H1 (cell line): Measurements from ENCODE around the gene CTXN1. TPM values are rescaled to one million over a fixed set of nuclear protein-coding genes. Genes with fewer than 3 reads are reported as not detected.

Experiments used
- CTCF ChIA-PET: fragments of 300-600 bp; sonication (Branson Sonifier 250); formaldehyde crosslinking; loops from one replicate; lab custom pipeline; 2021; ENCODE audit not compliant: partially characterized antibody; lab: Charles Lee
- POLR2A ChIA-PET: fragments of 300-600 bp; sonication (Branson Sonifier 250); formaldehyde crosslinking; loops from one replicate; lab custom pipeline; 2021; ENCODE audit warnings: inconsistent platforms; ENCODE audit not compliant: partially characterized antibody; lab: Charles Lee
- DNase-seq, 2 experiments: peaks; one replicate each; pipeline versions ENCODE4 v3.0.0 to v3.0.0-alpha.2; 2010 to 2022; ENCODE audit warnings: low spot score in 2 of 2, low read depth in 1 of 2, mixed read lengths in 1 of 2
- FAIRE-seq: peaks from 2 replicates; lab custom pipeline; 2011; peaks lifted over from hg19 to GRCh38; lab: Jason Lieb, UNC
- H2AFZ ChIP-seq: 2 replicates; pipeline ENCODE4 v1.8.1; 2012; ENCODE audit warnings: low read length, inconsistent platforms
- H2AK5ac ChIP-seq: 2 replicates; pipeline ENCODE4 v1.6.1; 2013; ENCODE audit warnings: low read depth, low read length
- H2BK120ac ChIP-seq: replicated peaks from 2 replicates; pipeline ENCODE3; 2013; ENCODE audit warnings: low read depth, low read length, inconsistent platforms
- H2BK12ac ChIP-seq: 2 replicates; pipeline ENCODE4 v1.6.1; 2013; ENCODE audit warnings: low read depth, low read length
- H2BK15ac ChIP-seq: 2 replicates; pipeline ENCODE4 v1.6.1; 2013; ENCODE audit warnings: low read length
- H2BK20ac ChIP-seq: 2 replicates; pipeline ENCODE4 v1.6.1; 2013; ENCODE audit warnings: low read length
- H2BK5ac ChIP-seq: 2 replicates; pipeline ENCODE4 v1.6.1; 2013; ENCODE audit warnings: low read depth, low read length
- H3K14ac ChIP-seq: 2 replicates; pipeline ENCODE4 v1.6.1; 2013; ENCODE audit warnings: inconsistent platforms; ENCODE audit not compliant: insufficient read length
- H3K18ac ChIP-seq: 2 replicates; pipeline ENCODE4 v1.6.1; 2013; ENCODE audit warnings: low read length; ENCODE audit errors: extremely low read depth
- H3K23ac ChIP-seq: 2 replicates; pipeline ENCODE4 v1.6.1; 2013; ENCODE audit warnings: inconsistent platforms; ENCODE audit not compliant: insufficient read length
- H3K23me2 ChIP-seq: 2 replicates; pipeline ENCODE4 v1.6.1; 2013; ENCODE audit warnings: low read depth, low read length
- H3K27ac ChIP-seq: 2 replicates; pipeline ENCODE4 v1.6.1; 2011; ENCODE audit warnings: low read depth, low read length, inconsistent platforms
- H3K27me3 ChIP-seq, 4 experiments: replicated peaks in 1 of 4; 1 replicate in 1 of 4; 2 replicates in 3 of 4; pipeline versions ENCODE4 v1.6.1 to v1.8.1; 2011 to 2013; ENCODE audit warnings: low read length in 3 of 4, mild to moderate bottlenecking in 3 of 4, inconsistent platforms in 2 of 4, mixed read lengths in 2 of 4, moderate library complexity in 1 of 4; ENCODE audit not compliant: control insufficient read depth in 3 of 4, insufficient read depth in 3 of 4; ENCODE audit errors: extremely low read depth in 1 of 4
- H3K36me3 ChIP-seq, 4 experiments: 2 replicates each; pipeline versions ENCODE4 v1.6.1 to v1.8.1; 2011 to 2013; ENCODE audit warnings: mild to moderate bottlenecking in 4 of 4, low read length in 3 of 4, moderate library complexity in 2 of 4, control low read depth in 1 of 4, inconsistent platforms in 1 of 4; ENCODE audit not compliant: insufficient read depth in 4 of 4, control insufficient read depth in 2 of 4
- H3K4ac ChIP-seq: replicated peaks from 2 replicates; pipeline ENCODE3; 2013; ENCODE audit warnings: low read length, low read depth, mixed read lengths, inconsistent platforms; ENCODE audit not compliant: insufficient read length
- H3K4me1 ChIP-seq, 4 experiments: replicated peaks in 1 of 4; 1 replicate in 1 of 4; 2 replicates in 3 of 4; pipeline versions ENCODE4 v1.6.1 to v1.8.1; 2011 to 2013; ENCODE audit warnings: low read length in 3 of 4, inconsistent platforms in 2 of 4, mixed read lengths in 1 of 4; ENCODE audit not compliant: insufficient read depth in 4 of 4, control insufficient read depth in 3 of 4
- H3K4me2 ChIP-seq, 2 experiments: 2 replicates each; pipeline versions ENCODE4 v1.6.1 to v1.8.1; 2011 to 2013; ENCODE audit warnings: low read depth in 2 of 2, low read length in 2 of 2, control low read depth in 1 of 2, inconsistent platforms in 1 of 2, mild to moderate bottlenecking in 1 of 2; ENCODE audit not compliant: insufficient read depth in 1 of 2
- H3K4me3 ChIP-seq, 4 experiments: fragments of 200-600, 300-600 bp in 1 of 4; sonication (generic), shearing (Covaris generic), sonication (Bioruptor Twin) in 1 of 4; 2 replicates each; pipeline versions ENCODE4 v1.5.1 to v1.8.1; 2011 to 2016; ENCODE audit warnings: low read length in 4 of 4, low read depth in 3 of 4, control low read depth in 2 of 4, inconsistent platforms in 2 of 4, mild to moderate bottlenecking in 2 of 4, mixed read lengths in 1 of 4, moderate library complexity in 1 of 4; ENCODE audit not compliant: insufficient read depth in 2 of 4; ENCODE audit errors: extremely low read depth in 1 of 4
- H3K56ac ChIP-seq: replicated peaks from 2 replicates; pipeline ENCODE3; 2013; ENCODE audit warnings: low read depth, mild to moderate bottlenecking, mixed read lengths, low read length, inconsistent platforms; ENCODE audit not compliant: insufficient read length
- H3K79me1 ChIP-seq: 2 replicates; pipeline ENCODE4 v1.6.1; 2013; ENCODE audit warnings: low read depth, low read length, control low read depth
- H3K79me2 ChIP-seq, 2 experiments: 2 replicates each; pipeline versions ENCODE4 v1.6.1 to v1.8.1; 2012 to 2013; ENCODE audit warnings: low read length in 2 of 2, mild to moderate bottlenecking in 2 of 2, inconsistent platforms in 1 of 2; ENCODE audit not compliant: insufficient read depth in 2 of 2, control insufficient read depth in 1 of 2
- H3K9ac ChIP-seq, 4 experiments: replicated peaks in 1 of 4; 1 replicate in 1 of 4; 2 replicates in 3 of 4; pipeline versions ENCODE4 v1.6.1 to v1.8.1; 2011 to 2013; ENCODE audit warnings: low read depth in 3 of 4, low read length in 3 of 4, control low read depth in 2 of 4, mild to moderate bottlenecking in 2 of 4, moderate library complexity in 2 of 4, inconsistent platforms in 1 of 4; ENCODE audit errors: extremely low read depth in 1 of 4
- H3K9me3 ChIP-seq, 2 experiments: 2 replicates each; pipeline versions ENCODE4 v1.6.1 to v1.8.1; 2012 to 2013; ENCODE audit warnings: mild to moderate bottlenecking in 2 of 2, moderate library complexity in 2 of 2, control low read depth in 1 of 2, inconsistent platforms in 1 of 2, low read depth in 1 of 2, low read length in 1 of 2, mixed read lengths in 1 of 2; ENCODE audit not compliant: insufficient read depth in 2 of 2
- H4K20me1 ChIP-seq, 2 experiments: replicated peaks in 1 of 2; 2 replicates each; pipeline versions ENCODE3 to v1.8.1; 2011 to 2013; ENCODE audit warnings: inconsistent platforms in 2 of 2, low read length in 2 of 2, mild to moderate bottlenecking in 1 of 2; ENCODE audit not compliant: insufficient read depth in 2 of 2, control insufficient read depth in 1 of 2
- H4K5ac ChIP-seq: 2 replicates; pipeline ENCODE4 v1.6.1; 2013; ENCODE audit warnings: low read length, low read depth, mixed read lengths, inconsistent platforms; ENCODE audit not compliant: insufficient read length
- H4K8ac ChIP-seq: 2 replicates; pipeline ENCODE4 v1.8.0; 2013; ENCODE audit warnings: mild to moderate bottlenecking, moderate library complexity, low read length, inconsistent platforms; ENCODE audit not compliant: insufficient read depth; ENCODE audit errors: extremely low read depth
- H4K91ac ChIP-seq: replicated peaks from 2 replicates; pipeline ENCODE3; 2013; ENCODE audit warnings: low read length, mixed read lengths, inconsistent platforms; ENCODE audit not compliant: insufficient read length
- MAFK ChIP-seq: IDR thresholded peaks from 2 replicates; pipeline ENCODE4 v1.6.1; 2012; ENCODE audit warnings: low read depth, mild to moderate bottlenecking, improper control_type of control experiment, low read length
- SIRT6 ChIP-seq: IDR thresholded peaks from one replicate; pipeline ENCODE4 v1.7.1; 2012; ENCODE audit warnings: low read length, inconsistent platforms
- YY1 ChIP-seq: IDR thresholded peaks from 2 replicates; pipeline ENCODE4 v1.6.1; 2011; ENCODE audit warnings: low read depth, mild to moderate bottlenecking, low read length
- WGBS, 2 experiments: shearing (Covaris generic) in 1 of 2; methylation state at CpG; one replicate each; pipeline versions ENCODE4 v1.1.6 to v1.1.7; 2013 to 2015; ENCODE audit warnings: low lambda C conversion rate in 2 of 2, mixed read lengths in 2 of 2, inconsistent platforms in 1 of 2, low coverage in 1 of 2, missing lambda C conversion rate in 1 of 2; ENCODE audit not compliant: insufficient replicate concordance in 2 of 2, insufficient coverage in 1 of 2, insufficient read length in 1 of 2; ENCODE audit errors: extremely low coverage in 1 of 2, missing lambda C conversion rate in 1 of 2; 5-methylcytosine and 5-hydroxymethylcytosine counted together
- polyA plus RNA-seq, 7 experiments: library from polyadenylated mRNA; depleted of rRNA in 3 of 7; stranded (reverse) in 5 of 7; unstranded in 2 of 7; fragments of >200 nt in 5 of 7; fragments of 200-250 nt in 2 of 7; gene quantifications; 1 replicate in 5 of 7; 2 replicates in 1 of 7; 4 replicates in 1 of 7; pipeline versions ENCODE4 v1.2.1 to v1.2.3, GENCODE V29; 2011 to 2013; ENCODE audit warnings: missing spikeins in 2 of 7, mixed read lengths in 2 of 7
- total RNA-seq: library from RNA; stranded (reverse); fragmentation: NEBNext Ultra II Directional; extraction: Animal tissue kit (Norgen Biotek cat#: 25700); gene quantifications from 2 replicates; pipeline ENCODE4 v1.2.1, GENCODE V29; 2021
- TF ChIP-seq, protein P1 (sequence below), 3 experiments: IDR thresholded peaks; 1 replicate in 2 of 3; 2 replicates in 1 of 3; pipeline versions ENCODE4 v1.5.1 to v1.6.1; 2011; ENCODE audit warnings: low read length in 3 of 3, mild to moderate bottlenecking in 3 of 3, inconsistent platforms in 2 of 3, low read depth in 1 of 3, moderate library complexity in 1 of 3; ENCODE audit not compliant: insufficient read depth in 1 of 3; ENCODE audit errors: control extremely low read depth in 1 of 3

CTXN1 gene
- total and polyA plus RNA-seq, 2 of the 8 experiments (the other 6 are each of a cell fraction or from before 2014, with no cell fraction given): 16.4 to 58.0 TPM

DNA sequence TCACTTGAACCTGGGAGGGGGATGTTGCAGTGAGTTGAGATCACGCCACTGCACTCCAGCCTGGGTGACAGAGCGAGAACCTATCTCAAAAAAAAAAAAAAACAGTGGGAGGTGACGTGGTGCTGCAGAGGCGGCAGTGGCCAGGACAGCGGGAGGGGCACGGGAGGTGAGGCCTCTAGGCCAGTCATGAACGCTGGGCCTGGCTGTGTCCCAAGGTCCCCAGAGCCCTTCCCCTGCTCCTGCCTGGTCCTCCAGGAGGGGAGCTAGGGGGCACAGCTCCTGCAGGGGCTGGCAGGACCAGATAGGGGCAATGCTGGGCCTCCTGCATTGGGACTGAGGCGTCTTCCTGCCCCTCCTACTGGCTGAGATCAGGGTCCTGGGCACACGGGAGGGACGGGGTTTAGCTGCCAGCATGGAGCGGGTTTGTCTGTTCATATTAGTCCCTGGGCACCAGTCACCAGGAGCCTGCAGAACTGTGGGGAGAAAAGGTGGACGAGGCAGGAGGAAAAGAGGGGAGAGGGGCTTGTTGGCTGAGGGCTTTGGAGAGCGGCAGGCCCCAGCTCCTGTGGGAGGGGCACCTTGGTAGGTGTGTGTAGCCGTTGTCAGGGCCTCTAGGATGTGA is 17.7 kb downstream of the CTXN1 start:
- Histone ChIP-seq H2AK5ac (no peak overlapping the region), H3K14ac (no peak overlapping the region), H3K23ac (no peak overlapping the region), H3K4me1 (peaks cover 0 to 6% (median 4%) of the 10 kb centered on the region in 4 experiments; a peak in 5 of 7 replicates), H3K79me1 (peaks cover 11% of the 10 kb centered on the region), H4K5ac (no peak overlapping the region), H4K20me1 (peaks cover 5 to 19% of the 10 kb centered on the region in 2 experiments), H2BK15ac (no peak overlapping the region), H3K18ac (no peak overlapping the region), H3K56ac (no peak overlapping the region), H4K91ac (no peak overlapping the region), H2AFZ (no peak overlapping the region), H3K4me3 (no peak overlapping the region), H3K9me3 (no peaks in the 10 kb centered on the region), H2BK20ac (no peak overlapping the region), H3K4ac (no peak overlapping the region), H3K9ac (no peak overlapping the region), H2BK5ac (no peak overlapping the region), H3K27me3 (no peaks in the 10 kb centered on the region), H3K79me2 (peaks cover 0 to 22% of the 10 kb centered on the region in 2 experiments; a peak in 2 of 4 replicates), H4K8ac (no peak overlapping the region), H2BK120ac (no peak overlapping the region), H3K27ac (no peak overlapping the region), H3K4me2 (no peak overlapping the region), H3K36me3 (peaks cover 5 to 30% (median 16%) of the 10 kb centered on the region in 4 experiments; a peak in 5 of 8 replicates), H2BK12ac (no peak overlapping the region), H3K23me2 (peaks cover 6% of the 10 kb centered on the region; the same call in 1 of the 2 replicates)
- no peak for FAIRE-seq
- ChIA-PET CTCF (interaction anchor here (0.8 to 1.8 kb wide), 9 partner anchors 8 to 186 kb away, joined by 3 to 12 read pairs (median 4); no protein-coding TSS in a partner anchor), POLR2A (interaction anchor here (1.0 to 2.3 kb wide), 8 partner anchors 8 to 50 kb away, joined by 4 to 12 read pairs (median 6); partner anchors contain the start of gene TIMM44)
- no peak for DNase-seq
- 92% methylated on average over 10 of the region's 14 CpGs; no CpG with 5 or more reads in 1 of the 2 experiments for WGBS, 2 experiments
- TF ChIP-seq YY1: no peak
- TF ChIP-seq MAFK: no peak
- TF ChIP-seq, protein P1, sequence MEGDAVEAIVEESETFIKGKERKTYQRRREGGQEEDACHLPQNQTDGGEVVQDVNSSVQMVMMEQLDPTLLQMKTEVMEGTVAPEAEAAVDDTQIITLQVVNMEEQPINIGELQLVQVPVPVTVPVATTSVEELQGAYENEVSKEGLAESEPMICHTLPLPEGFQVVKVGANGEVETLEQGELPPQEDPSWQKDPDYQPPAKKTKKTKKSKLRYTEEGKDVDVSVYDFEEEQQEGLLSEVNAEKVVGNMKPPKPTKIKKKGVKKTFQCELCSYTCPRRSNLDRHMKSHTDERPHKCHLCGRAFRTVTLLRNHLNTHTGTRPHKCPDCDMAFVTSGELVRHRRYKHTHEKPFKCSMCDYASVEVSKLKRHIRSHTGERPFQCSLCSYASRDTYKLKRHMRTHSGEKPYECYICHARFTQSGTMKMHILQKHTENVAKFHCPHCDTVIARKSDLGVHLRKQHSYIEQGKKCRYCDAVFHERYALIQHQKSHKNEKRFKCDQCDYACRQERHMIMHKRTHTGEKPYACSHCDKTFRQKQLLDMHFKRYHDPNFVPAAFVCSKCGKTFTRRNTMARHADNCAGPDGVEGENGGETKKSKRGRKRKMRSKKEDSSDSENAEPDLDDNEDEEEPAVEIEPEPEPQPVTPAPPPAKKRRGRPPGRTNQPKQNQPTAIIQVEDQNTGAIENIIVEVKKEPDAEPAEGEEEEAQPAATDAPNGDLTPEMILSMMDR (IDR thresholded peaks at IDR 0.05; ENCODE audit: control extremely low read depth in 1 of 3, insufficient read depth in 1 of 3, low read depth in 1 of 3, low read length in 3 of 3): peak; percentile 7 to 17 (median 10); a peak in 2 of 4 replicates
- TF ChIP-seq SIRT6: no peak
